HG02870 (cell line): Measurements from ENCODE around the gene SUSD3.
"Not testable (repeated sequence)": the region's sequence is repeated elsewhere in the genome, so short reads cannot be mapped to it uniquely, and the experiment has no call there.

ENCODE experiments used
- ATAC-seq: cut with Tn5 transposase; IDR thresholded peaks from one replicate; pipeline ENCODE4 v1.9.1; 2021; ENCODE audit warnings: mild to moderate bottlenecking, moderate library complexity; ENCODE audit not compliant: unreplicated experiment

The SUSD3 gene

GRCh38 chr9:93058355-93059010, at the start of gene SUSD3:
Gene SUSD3 (plus strand): TSS chr9:93058701. CDS start chr9:93058743, 42 bp downstream.
- ATAC-seq = peak; percentile 46

GRCh38 chr9:93009337-93010015, 49.0 kb upstream of the SUSD3 start:
- ATAC-seq = no peak

- no peak for ATAC-seq
These were observed 48.4 kb upstream of the SUSD3 start for GRCh38 chr9:93010056-93010455.

- no peak for ATAC-seq
These were observed 47.8 kb upstream of the SUSD3 start for GRCh38 chr9:93010704-93011103.

- no peak for ATAC-seq
These were observed 47.4 kb upstream of the SUSD3 start for GRCh38 chr9:93011114-93011513.

- no peak for ATAC-seq
These were observed 45.3 kb upstream of the SUSD3 start for GRCh38 chr9:93012963-93013855.

- ATAC-seq = no peak
These were observed 44.5 kb upstream of the SUSD3 start for GRCh38 chr9:93013856-93014582.

GRCh38 chr9:93015190-93015589, 43.3 kb upstream of the SUSD3 start:
- ATAC-seq = not testable (repeated sequence)

- ATAC-seq = no peak
These were observed 40.9 kb upstream of the SUSD3 start for GRCh38 chr9:93017621-93018020.

- no peak for ATAC-seq
These were observed 38.4 kb upstream of the SUSD3 start for GRCh38 chr9:93020151-93020550.

GRCh38 chr9:93020771-93021670, 37.5 kb upstream of the SUSD3 start:
- ATAC-seq = no peak

- no peak for ATAC-seq
These were observed 36.4 kb upstream of the SUSD3 start for GRCh38 chr9:93022066-93022465.

GRCh38 chr9:93022721-93023520, 35.6 kb upstream of the SUSD3 start:
- no peak for ATAC-seq

GRCh38 chr9:93023521-93023815, 35.0 kb upstream of the SUSD3 start:
- ATAC-seq = no peak

GRCh38 chr9:93024646-93024910, 33.9 kb upstream of the SUSD3 start:
- ATAC-seq = no peak

- no peak for ATAC-seq
These were observed 33.4 kb upstream of the SUSD3 start for GRCh38 chr9:93024986-93025630.

- ATAC-seq = no peak
These were observed 32.8 kb upstream of the SUSD3 start for GRCh38 chr9:93025736-93026135.

- no peak for ATAC-seq
These were observed 31.9 kb upstream of the SUSD3 start for GRCh38 chr9:93026640-93027039.

- no peak for ATAC-seq
These were observed 30.8 kb upstream of the SUSD3 start for GRCh38 chr9:93027750-93028149.
